GM12892 (cell line): ENCODE data around the gene ATXN7L2.

Experiments used
- POLR2A ChIP-seq: IDR thresholded peaks from 2 replicates; pipeline ENCODE4 v1.6.1; 2011; ENCODE audit warnings: low read depth, low read length, control low read depth
- TAF1 ChIP-seq: IDR thresholded peaks from 2 replicates; pipeline ENCODE4 v1.6.1; 2011; ENCODE audit warnings: low read depth, mild to moderate bottlenecking, control low read depth, low read length, borderline replicate concordance

DNA sequence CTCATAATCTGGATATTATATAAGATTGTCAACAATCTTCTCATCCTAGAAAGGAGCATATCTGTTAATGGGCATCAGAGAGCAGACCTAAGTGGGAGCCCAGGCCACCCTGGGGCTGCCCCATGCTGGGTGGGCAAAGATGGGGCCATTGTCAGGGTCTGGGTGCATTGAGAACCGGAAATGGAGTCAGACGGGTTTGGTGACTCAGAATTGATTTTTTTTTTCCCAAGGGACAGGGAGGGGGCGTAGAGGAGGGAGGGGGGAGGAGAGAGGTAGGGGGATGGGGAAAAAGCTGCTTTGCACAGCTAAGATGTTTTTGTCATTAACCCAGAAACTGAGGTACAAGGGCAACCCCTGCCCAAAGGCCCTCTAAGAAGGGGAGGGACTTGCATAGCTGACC, 1.3 kb downstream of the ATXN7L2 start:
- TF ChIP-seq TAF1 (no peak), POLR2A (no peak)
